Mesendoderm (in vitro differentiated cells): ENCODE measurements around the gene KCNA2.

ENCODE experiments used
- DNase-seq: peaks from one replicate; pipeline ENCODE4 v3.0.0; 2013
- H2AK5ac ChIP-seq: 2 replicates; pipeline ENCODE4 v1.6.1; 2013; ENCODE audit warnings: low read length, inconsistent platforms
- H2BK120ac ChIP-seq: 2 replicates; pipeline ENCODE4 v1.6.1; 2013; ENCODE audit warnings: low read depth, mild to moderate bottlenecking, low read length, moderate library complexity, mixed read lengths
- H2BK15ac ChIP-seq: replicated peaks from 2 replicates; pipeline ENCODE4 v1.6.1; 2013; ENCODE audit warnings: low read depth, mild to moderate bottlenecking, moderate library complexity
- H2BK5ac ChIP-seq: 2 replicates; pipeline ENCODE4 v1.6.1; 2013; ENCODE audit warnings: low read length, inconsistent platforms
- H3K18ac ChIP-seq: 2 replicates; pipeline ENCODE4 v1.6.1; 2013; ENCODE audit warnings: mild to moderate bottlenecking, low read length, mixed read lengths
- H3K23ac ChIP-seq: one replicate; pipeline ENCODE4 v1.6.1; 2013; ENCODE audit warnings: low read length
- H3K27ac ChIP-seq: 2 replicates; pipeline ENCODE4 v1.5.1; 2013; ENCODE audit warnings: low read depth, mild to moderate bottlenecking, inconsistent platforms, low read length, moderate library complexity
- H3K27me3 ChIP-seq: 2 replicates; pipeline ENCODE4 v1.6.1; 2013; ENCODE audit warnings: low read length, control low read depth, mild to moderate bottlenecking, inconsistent platforms; ENCODE audit not compliant: insufficient read depth, poor library complexity
- H3K36me3 ChIP-seq: 2 replicates; pipeline ENCODE4 v1.6.1; 2013; ENCODE audit warnings: low read length, inconsistent platforms; ENCODE audit not compliant: control insufficient read depth, insufficient read depth
- H3K4ac ChIP-seq: one replicate; pipeline ENCODE4 v1.6.1; 2013; ENCODE audit warnings: low read depth, mild to moderate bottlenecking, low read length, moderate library complexity
- H3K4me1 ChIP-seq: 2 replicates; pipeline ENCODE4 v1.6.1; 2013; ENCODE audit warnings: low read depth, low read length, inconsistent platforms; ENCODE audit not compliant: control insufficient read depth
- H3K4me2 ChIP-seq: 2 replicates; pipeline ENCODE4 v1.6.1; 2013; ENCODE audit warnings: low read length
- H3K4me3 ChIP-seq: 2 replicates; pipeline ENCODE4 v1.5.1; 2013; ENCODE audit warnings: mild to moderate bottlenecking, low read length
- H3K56ac ChIP-seq: one replicate; pipeline ENCODE4 v1.6.1; 2013; ENCODE audit warnings: low read length
- H3K79me1 ChIP-seq: 2 replicates; pipeline ENCODE4 v1.6.1; 2013; ENCODE audit warnings: low read length, inconsistent platforms
- H3K79me2 ChIP-seq: 2 replicates; pipeline ENCODE4 v1.6.1; 2013; ENCODE audit warnings: mild to moderate bottlenecking, low read length; ENCODE audit not compliant: control insufficient read depth, insufficient read depth
- H3K9ac ChIP-seq: 2 replicates; pipeline ENCODE4 v1.6.1; 2013; ENCODE audit warnings: low read length, inconsistent platforms
- H4K5ac ChIP-seq: one replicate; pipeline ENCODE4 v1.6.1; 2013; ENCODE audit warnings: low read length
- H4K8ac ChIP-seq: one replicate; pipeline ENCODE4 v1.6.1; 2013; ENCODE audit warnings: low read depth, mild to moderate bottlenecking, control low read depth, low read length, moderate library complexity
- WGBS: extraction: QIAGEN DNeasy Blood & Tissue Kit; methylation state at CpG from one replicate; pipeline ENCODE4 v1.1.7; 2013; ENCODE audit warnings: low lambda C conversion rate, missing lambda C conversion rate; ENCODE audit not compliant: insufficient coverage; ENCODE audit errors: extremely low coverage; 5-methylcytosine and 5-hydroxymethylcytosine counted together

KCNA2 gene

DNA sequence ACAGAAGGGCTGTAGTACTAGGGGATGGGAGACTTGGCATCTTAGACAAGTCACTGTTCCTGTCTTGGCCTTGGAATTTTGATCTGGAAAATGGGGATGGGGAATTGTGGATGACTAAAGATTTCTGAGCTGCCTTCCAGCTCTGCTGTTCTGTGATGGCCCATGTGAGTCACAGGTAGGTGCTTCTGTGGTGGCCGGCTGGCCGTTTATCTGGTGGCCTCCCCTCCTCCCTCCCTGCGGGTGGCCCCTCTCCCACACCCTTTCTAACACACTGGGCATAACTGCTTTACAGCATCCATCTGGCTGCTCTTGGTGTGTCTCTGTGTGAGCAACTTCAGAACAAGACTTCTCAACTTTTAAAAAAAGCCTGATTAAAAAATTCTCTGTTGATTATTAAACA lies 35.9 kb downstream of the KCNA2 start:
- H4K5ac ChIP-seq, result no peak overlapping the region
- peaks cover 6% of the 10 kb centered on the region for H3K27me3 ChIP-seq
- no peak overlapping the region for H2BK15ac ChIP-seq
- no peaks in the 10 kb centered on the region for H3K79me2 ChIP-seq
- H2AK5ac ChIP-seq, result no peak overlapping the region
- H3K4ac ChIP-seq, result no peak overlapping the region
- no peak for DNase-seq
- H3K23ac ChIP-seq, result no peak overlapping the region
- WGBS, result no CpG with 5 or more reads among the region's 3 CpGs
- H4K8ac ChIP-seq, result no peak overlapping the region
- no peak overlapping the region for H3K4me3 ChIP-seq
- H3K18ac ChIP-seq, result no peak overlapping the region
- no peak overlapping the region for H2BK5ac ChIP-seq
- no peak overlapping the region for H3K4me2 ChIP-seq
- H2BK120ac ChIP-seq, result no peak overlapping the region
- H3K56ac ChIP-seq, result no peak overlapping the region
- no peak overlapping the region for H3K27ac ChIP-seq
- H3K36me3 ChIP-seq, result no peaks in the 10 kb centered on the region
- no peak overlapping the region for H3K9ac ChIP-seq
- peaks cover 2% of the 10 kb centered on the region for H3K4me1 ChIP-seq
- no peaks in the 10 kb centered on the region for H3K79me1 ChIP-seq

DNA sequence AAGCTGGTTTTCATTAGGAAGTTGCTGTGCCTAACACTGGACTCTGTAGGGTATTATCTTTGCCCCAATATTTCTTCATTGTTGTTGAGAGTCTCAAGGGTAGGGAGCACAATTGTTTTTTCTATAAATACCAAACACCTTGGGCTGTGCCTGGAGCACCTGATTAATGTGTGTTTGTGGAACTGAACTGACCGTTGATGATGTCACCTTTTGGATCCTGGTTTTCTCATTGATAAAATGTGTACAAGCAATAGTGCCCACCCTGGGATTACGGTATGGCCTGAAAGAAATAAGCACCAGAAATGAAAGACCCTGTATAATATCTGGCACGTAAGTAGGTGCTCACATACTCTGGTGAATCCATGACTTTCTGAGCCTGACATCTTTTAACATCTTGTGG lies 39.3 kb downstream of the KCNA2 start:
- Histone ChIP-seq H2BK5ac (no peak overlapping the region), H3K36me3 (no peaks in the 10 kb centered on the region), H3K79me2 (no peaks in the 10 kb centered on the region), H3K56ac (no peak overlapping the region), H2AK5ac (no peak overlapping the region), H2BK15ac (no peak overlapping the region), H3K79me1 (no peaks in the 10 kb centered on the region), H4K8ac (no peak overlapping the region), H3K4ac (no peak overlapping the region), H3K4me1 (peaks cover 5% of the 10 kb centered on the region), H3K4me2 (no peak overlapping the region), H3K9ac (no peak overlapping the region), H3K23ac (no peak overlapping the region), H2BK120ac (no peak overlapping the region), H3K18ac (no peak overlapping the region), H4K5ac (no peak overlapping the region), H3K27me3 (no peaks in the 10 kb centered on the region), H3K27ac (no peak overlapping the region), H3K4me3 (no peak overlapping the region)
- DNase-seq, result no peak
- WGBS, result no CpG with 5 or more reads among the region's 3 CpGs

DNA sequence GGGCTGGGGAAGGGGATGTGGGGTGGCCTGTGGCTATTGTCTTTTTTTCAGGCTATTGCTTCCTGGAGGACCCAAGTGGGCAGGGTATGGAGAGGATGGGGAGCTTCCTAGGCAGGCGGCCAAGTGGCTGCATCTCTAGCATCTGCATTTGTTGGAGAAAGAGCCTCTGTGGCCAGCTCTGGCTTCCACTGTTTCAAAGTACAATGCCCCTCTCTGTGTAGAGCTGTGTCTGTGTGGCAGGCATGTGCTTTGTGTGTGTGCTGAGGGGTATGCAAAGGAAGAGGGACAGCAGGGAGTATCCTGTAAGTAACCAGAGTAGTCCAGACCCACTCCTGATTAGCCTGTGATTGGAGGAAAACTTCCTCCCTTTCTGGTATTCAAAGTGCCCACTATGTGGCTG lies 40.6 kb downstream of the KCNA2 start:
- H2BK120ac ChIP-seq, result no peak overlapping the region
- no CpG with 5 or more reads among the region's 1 CpG for WGBS

DNA sequence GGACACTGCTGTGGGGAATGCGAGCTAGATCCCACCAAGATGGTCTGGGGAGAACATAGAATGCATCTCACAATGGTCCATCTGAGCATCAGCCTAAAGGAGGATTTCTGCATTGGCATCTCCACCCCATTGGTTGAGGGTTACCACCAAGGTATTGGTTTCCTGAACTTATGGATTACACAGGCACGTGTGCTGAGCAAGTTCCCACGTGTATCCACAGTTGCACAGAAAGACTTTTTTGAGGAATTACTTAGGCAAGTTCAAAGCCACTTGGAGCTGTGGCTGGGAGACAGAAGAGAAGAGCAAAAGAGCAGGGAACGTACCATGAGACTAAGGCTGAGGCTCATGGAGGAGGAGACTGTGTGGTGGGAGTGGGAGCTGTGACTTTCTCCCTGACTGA lies 43.1 kb downstream of the KCNA2 start:
- Histone ChIP-seq H3K4me3 (no peak overlapping the region), H2BK15ac (no peak overlapping the region), H3K27ac (no peak overlapping the region), H3K4me1 (peaks cover 5% of the 10 kb centered on the region), H3K4me2 (no peak overlapping the region), H4K5ac (no peak overlapping the region), H3K79me1 (no peaks in the 10 kb centered on the region), H3K79me2 (no peaks in the 10 kb centered on the region), H2AK5ac (no peak overlapping the region), H2BK5ac (no peak overlapping the region), H3K36me3 (no peaks in the 10 kb centered on the region), H3K27me3 (no peaks in the 10 kb centered on the region), H3K23ac (no peak overlapping the region), H3K9ac (no peak overlapping the region), H3K18ac (no peak overlapping the region), H4K8ac (no peak overlapping the region), H3K4ac (no peak overlapping the region), H3K56ac (no peak overlapping the region), H2BK120ac (no peak overlapping the region)
- DNase-seq, result no peak
- no CpG with 5 or more reads among the region's 4 CpGs for WGBS

More for the DNA sequence above, 40.6 kb downstream of the KCNA2 start:
- no peaks in the 10 kb centered on the region for H3K27me3 ChIP-seq
- no peak overlapping the region for H3K4me3 ChIP-seq
- no peak overlapping the region for H3K18ac ChIP-seq
- no peak overlapping the region for H3K23ac ChIP-seq
- peak; percentile 42 for DNase-seq
- no peak overlapping the region for H3K4ac ChIP-seq
- no peak overlapping the region for H3K27ac ChIP-seq
- H4K5ac ChIP-seq, result no peak overlapping the region
- no peaks in the 10 kb centered on the region for H3K79me2 ChIP-seq
- H3K4me2 ChIP-seq, result no peak overlapping the region
- no peaks in the 10 kb centered on the region for H3K79me1 ChIP-seq
- H3K9ac ChIP-seq, result no peak overlapping the region
- H4K8ac ChIP-seq, result no peak overlapping the region
- no peak overlapping the region for H2BK5ac ChIP-seq
- H2BK15ac ChIP-seq, result no peak overlapping the region
- no peak overlapping the region for H2AK5ac ChIP-seq
- H3K56ac ChIP-seq, result no peak overlapping the region
- H3K4me1 ChIP-seq, result peaks cover 5% of the 10 kb centered on the region
- no peaks in the 10 kb centered on the region for H3K36me3 ChIP-seq

DNA sequence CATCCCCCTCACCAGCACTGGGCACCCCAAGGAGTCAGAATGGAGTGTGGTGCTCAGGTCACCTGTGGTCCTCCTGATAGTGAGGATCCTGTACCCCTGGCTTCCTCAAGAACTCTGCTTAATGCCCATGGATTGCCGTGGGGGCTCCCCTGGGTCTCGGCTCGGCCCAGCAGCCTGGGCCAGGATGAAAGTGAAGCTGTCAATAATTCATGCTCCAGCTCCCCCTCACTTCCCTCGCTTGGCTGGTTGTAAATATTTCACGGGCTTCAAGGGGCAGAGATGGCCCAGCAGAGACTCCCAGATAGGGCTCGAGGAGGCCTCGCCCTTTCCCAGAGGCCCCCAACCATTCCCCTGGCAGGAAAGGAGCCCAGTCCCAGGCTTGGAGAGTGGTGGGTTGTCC lies 44.6 kb downstream of the KCNA2 start:
- no peaks in the 10 kb centered on the region for H3K36me3 ChIP-seq
- H2BK15ac ChIP-seq, result no peak overlapping the region
- H3K79me2 ChIP-seq, result no peaks in the 10 kb centered on the region
- H3K4ac ChIP-seq, result no peak overlapping the region
- no peak overlapping the region for H3K27ac ChIP-seq
- no peak overlapping the region for H3K4me3 ChIP-seq
- no peak overlapping the region for H4K8ac ChIP-seq
- no peaks in the 10 kb centered on the region for H3K79me1 ChIP-seq
- no peak overlapping the region for H3K18ac ChIP-seq
- no peak overlapping the region for H4K5ac ChIP-seq
- no peak overlapping the region for H3K56ac ChIP-seq
- H3K4me1 ChIP-seq, result peaks cover 5% of the 10 kb centered on the region
- no peak overlapping the region for H3K4me2 ChIP-seq
- no peak overlapping the region for H2BK5ac ChIP-seq
- no peak overlapping the region for H2BK120ac ChIP-seq
- DNase-seq, result no peak
- H3K27me3 ChIP-seq, result no peaks in the 10 kb centered on the region
- H3K9ac ChIP-seq, result no peak overlapping the region
- WGBS, result no CpG with 5 or more reads among the region's 7 CpGs
- no peak overlapping the region for H3K23ac ChIP-seq
- H2AK5ac ChIP-seq, result no peak overlapping the region

DNA sequence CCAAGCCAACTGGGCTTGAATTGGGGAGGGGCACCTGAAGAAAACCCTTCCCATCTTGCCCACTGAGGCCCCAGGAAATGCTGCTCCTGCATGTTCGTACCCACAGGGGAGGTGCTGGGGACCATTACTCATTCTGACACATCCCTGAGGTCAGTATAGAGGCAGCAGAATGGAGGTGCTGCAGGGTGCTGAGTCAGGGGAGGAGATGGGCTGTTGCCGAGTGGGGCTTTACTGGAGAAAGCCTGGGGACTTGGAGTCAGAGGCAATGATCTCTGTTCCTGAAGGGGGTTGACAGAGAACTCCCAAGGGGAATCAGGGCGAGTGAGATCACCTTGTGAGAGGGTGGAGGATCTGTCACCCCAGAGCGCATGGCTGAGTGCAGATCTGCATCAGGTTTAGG lies 47.0 kb downstream of the KCNA2 start:
- no peak overlapping the region for H2AK5ac ChIP-seq
- H3K4me3 ChIP-seq, result no peak overlapping the region
- H3K4me2 ChIP-seq, result no peak overlapping the region
- no peaks in the 10 kb centered on the region for H3K36me3 ChIP-seq
- no peak overlapping the region for H3K27ac ChIP-seq
- H3K56ac ChIP-seq, result no peak overlapping the region
- peaks cover 1% of the 10 kb centered on the region for H3K27me3 ChIP-seq
- H2BK15ac ChIP-seq, result no peak overlapping the region
- no peak overlapping the region for H3K4ac ChIP-seq
- no peaks in the 10 kb centered on the region for H3K4me1 ChIP-seq
- no peak overlapping the region for H3K23ac ChIP-seq
- no peaks in the 10 kb centered on the region for H3K79me1 ChIP-seq
- H4K5ac ChIP-seq, result no peak overlapping the region
- H4K8ac ChIP-seq, result no peak overlapping the region
- no CpG with 5 or more reads among the region's 4 CpGs for WGBS
- H3K18ac ChIP-seq, result no peak overlapping the region
- H2BK120ac ChIP-seq, result no peak overlapping the region
- no peak overlapping the region for H2BK5ac ChIP-seq
- no peak overlapping the region for H3K9ac ChIP-seq
- DNase-seq, result no peak
- no peaks in the 10 kb centered on the region for H3K79me2 ChIP-seq
